GM23338 (cell line): Measurements from ENCODE around the gene PHOX2A. TPM values are rescaled to one million over a fixed set of nuclear protein-coding genes. Genes with fewer than 3 reads are reported as not detected.
"Not testable (repeated sequence)": the region's sequence is repeated elsewhere in the genome, so short reads cannot be mapped to it uniquely, and the experiment has no call there.

ENCODE experiments used
- ATAC-seq: fragments of 200-7000 bp; cut with Tn5 transposase; 3 replicates; pipeline ENCODE4 v1.9.1; 2020
- DNase-seq: peaks from one replicate; pipeline ENCODE4 v3.0.0-alpha.2; 2015; ENCODE audit warnings: low spot score
- H2AFZ ChIP-seq: fragments of 200-600 bp; sonication (generic); 2 replicates; pipeline ENCODE4 v1.8.0; 2016; ENCODE audit warnings: antibody characterized with exemption, mild to moderate bottlenecking, moderate library complexity
- H3F3A ChIP-seq: fragments of 200-600 bp; sonication (generic); replicated peaks from 2 replicates; pipeline ENCODE4 v1.8.0; 2017; ENCODE audit warnings: antibody characterized with exemption, mixed run types, low read depth
- H3K27ac ChIP-seq: fragments of 200-600 bp; sonication (generic); 2 replicates; pipeline ENCODE4 v1.6.1; 2016; ENCODE audit warnings: low read depth
- H3K27me3 ChIP-seq: fragments of 200-600 bp; sonication (generic); 2 replicates; pipeline ENCODE4 v1.8.0; 2016; ENCODE audit warnings: mild to moderate bottlenecking, mixed run types, moderate library complexity; ENCODE audit not compliant: insufficient read depth
- H3K36me3 ChIP-seq: fragments of 200-600 bp; sonication (generic); 2 replicates; pipeline ENCODE4 v1.8.0; 2016; ENCODE audit warnings: mild to moderate bottlenecking; ENCODE audit not compliant: insufficient read depth
- H3K4me1 ChIP-seq: fragments of 200-600 bp; sonication (generic); 2 replicates; pipeline ENCODE4 v1.8.0; 2016; ENCODE audit warnings: mild to moderate bottlenecking, moderate library complexity; ENCODE audit not compliant: insufficient read depth
- H3K4me2 ChIP-seq: fragments of 200-600 bp; sonication (generic); 2 replicates; pipeline ENCODE4 v1.7.1; 2017; ENCODE audit warnings: mixed run types
- H3K4me3 ChIP-seq: fragments of 200-600 bp; sonication (generic); 2 replicates; pipeline ENCODE4 v1.6.1; 2016; ENCODE audit warnings: mixed run types
- H3K79me2 ChIP-seq: fragments of 200-600 bp; sonication (generic); replicated peaks from 2 replicates; pipeline ENCODE4 v1.8.0; 2017; ENCODE audit warnings: mild to moderate bottlenecking; ENCODE audit not compliant: insufficient read depth
- H3K9me2 ChIP-seq: fragments of 200-600 bp; sonication (generic); 2 replicates; pipeline ENCODE4 v1.8.0; 2017; ENCODE audit not compliant: insufficient read depth
- H4K20me1 ChIP-seq: fragments of 200-600 bp; sonication (generic); replicated peaks from 2 replicates; pipeline ENCODE4 v1.8.0; 2017; ENCODE audit warnings: mild to moderate bottlenecking; ENCODE audit not compliant: insufficient read depth
- H3K27ac Mint-ChIP-seq: 2 replicates; pipeline ENCODE4 v1.8.0; 2020; ENCODE audit warnings: inconsistent platforms, mild to moderate bottlenecking, moderate library complexity, mixed read lengths
- H3K27me3 Mint-ChIP-seq: 3 replicates; pipeline ENCODE4 v1.8.0; 2022; ENCODE audit warnings: low read depth, mild to moderate bottlenecking, moderate library complexity, mixed read lengths, inconsistent platforms; ENCODE audit not compliant: insufficient read depth, poor library complexity
- H3K36me3 Mint-ChIP-seq: 3 replicates; pipeline ENCODE4 v1.8.0; 2021; ENCODE audit warnings: low read depth, mild to moderate bottlenecking, inconsistent platforms, moderate library complexity, mixed read lengths
- H3K4me1 Mint-ChIP-seq: 3 replicates; pipeline ENCODE4 v1.8.0; 2020; ENCODE audit warnings: mild to moderate bottlenecking, inconsistent platforms, mixed read lengths
- H3K4me3 Mint-ChIP-seq: 3 replicates; pipeline ENCODE4 v1.8.0; 2021; ENCODE audit warnings: moderate library complexity, mild to moderate bottlenecking, inconsistent platforms, mixed read lengths
- H3K9me3 Mint-ChIP-seq: 3 replicates; pipeline ENCODE4 v1.8.0; 2020; ENCODE audit warnings: moderate library complexity, mild to moderate bottlenecking, inconsistent platforms, mixed read lengths
- CREB1 ChIP-seq: fragments of 250-450 bp; sonication (Bioruptor Pico); IDR thresholded peaks from 2 replicates; pipeline ENCODE4 v1.5.0; 2020; ENCODE audit warnings: low read depth, mild to moderate bottlenecking, moderate library complexity
- NANOG ChIP-seq: IDR thresholded peaks from 2 replicates; pipeline ENCODE4 v1.6.1; 2016; ENCODE audit warnings: antibody characterized with exemption, borderline replicate concordance
- ZNF114 ChIP-seq: fragments of 250-450 bp; sonication (Bioruptor Pico); IDR thresholded peaks from 2 replicates; pipeline ENCODE4 v1.5.0; 2020; ENCODE audit warnings: mild to moderate bottlenecking, moderate library complexity
- polyA plus RNA-seq: library from polyadenylated mRNA; unstranded; fragments of >200 nt; fragmentation: Nextera tagmentation; extraction: Ambion mirVana; gene quantifications from 2 replicates; pipeline ENCODE4 v1.2.1, GENCODE V29; 2016
- total RNA-seq: library from RNA; depleted of rRNA; stranded (reverse); fragments of >200 nt; shearing (Covaris generic); gene quantifications from 2 replicates; pipeline ENCODE4 v1.2.3, GENCODE V29; 2014
- TF ChIP-seq, protein P1 (sequence below): fragments of 250-450 bp; sonication (Bioruptor Pico); IDR thresholded peaks from 2 replicates; pipeline ENCODE4 v1.5.0; 2020; ENCODE audit warnings: mild to moderate bottlenecking, moderate library complexity
- TF ChIP-seq, protein P2 (sequence below): IDR thresholded peaks from one replicate; pipeline ENCODE4 v1.6.1; 2018; ENCODE audit warnings: antibody characterized with exemption; ENCODE audit not compliant: unreplicated experiment
- TF ChIP-seq, protein P3 (sequence below): IDR thresholded peaks from 2 replicates; pipeline ENCODE4 v1.6.1; 2016; ENCODE audit warnings: antibody characterized with exemption
- TF ChIP-seq, protein P4 (sequence below), 2 experiments: fragments of 200-600 bp in 1 of 2; sonication (generic) in 1 of 2; conservative IDR thresholded peaks; 2 replicates each; pipeline versions ENCODE4 v1.5.1 to v1.6.1; 2016 to 2017; ENCODE audit warnings: antibody characterized with exemption in 2 of 2, low read depth in 2 of 2, mild to moderate bottlenecking in 2 of 2, moderate library complexity in 1 of 2

PHOX2A gene
- total and polyA plus RNA-seq, 2 experiments from 2014 or later, result 0.31 TPM; not detected in 1

DNA sequence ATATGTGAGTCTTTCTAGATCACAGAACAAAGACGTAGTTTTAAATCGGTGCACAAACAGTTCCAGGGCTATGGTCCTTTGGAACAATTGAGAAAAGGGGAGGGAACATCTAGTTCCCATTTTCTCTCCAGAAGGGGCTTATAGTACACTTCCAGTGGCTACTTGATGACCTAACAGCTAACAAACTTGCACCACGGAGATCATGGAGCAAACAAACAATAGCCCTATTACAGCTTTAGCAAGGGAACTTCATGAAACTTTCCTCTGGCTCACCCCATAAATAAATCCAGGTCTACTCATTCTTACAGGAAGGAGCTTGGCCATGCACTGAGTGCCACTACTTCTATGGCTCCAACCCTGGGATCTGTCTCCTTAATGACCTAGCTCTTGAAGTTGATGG is 35.7 kb downstream of the PHOX2A start (continued):
- TF ChIP-seq, protein P1, sequence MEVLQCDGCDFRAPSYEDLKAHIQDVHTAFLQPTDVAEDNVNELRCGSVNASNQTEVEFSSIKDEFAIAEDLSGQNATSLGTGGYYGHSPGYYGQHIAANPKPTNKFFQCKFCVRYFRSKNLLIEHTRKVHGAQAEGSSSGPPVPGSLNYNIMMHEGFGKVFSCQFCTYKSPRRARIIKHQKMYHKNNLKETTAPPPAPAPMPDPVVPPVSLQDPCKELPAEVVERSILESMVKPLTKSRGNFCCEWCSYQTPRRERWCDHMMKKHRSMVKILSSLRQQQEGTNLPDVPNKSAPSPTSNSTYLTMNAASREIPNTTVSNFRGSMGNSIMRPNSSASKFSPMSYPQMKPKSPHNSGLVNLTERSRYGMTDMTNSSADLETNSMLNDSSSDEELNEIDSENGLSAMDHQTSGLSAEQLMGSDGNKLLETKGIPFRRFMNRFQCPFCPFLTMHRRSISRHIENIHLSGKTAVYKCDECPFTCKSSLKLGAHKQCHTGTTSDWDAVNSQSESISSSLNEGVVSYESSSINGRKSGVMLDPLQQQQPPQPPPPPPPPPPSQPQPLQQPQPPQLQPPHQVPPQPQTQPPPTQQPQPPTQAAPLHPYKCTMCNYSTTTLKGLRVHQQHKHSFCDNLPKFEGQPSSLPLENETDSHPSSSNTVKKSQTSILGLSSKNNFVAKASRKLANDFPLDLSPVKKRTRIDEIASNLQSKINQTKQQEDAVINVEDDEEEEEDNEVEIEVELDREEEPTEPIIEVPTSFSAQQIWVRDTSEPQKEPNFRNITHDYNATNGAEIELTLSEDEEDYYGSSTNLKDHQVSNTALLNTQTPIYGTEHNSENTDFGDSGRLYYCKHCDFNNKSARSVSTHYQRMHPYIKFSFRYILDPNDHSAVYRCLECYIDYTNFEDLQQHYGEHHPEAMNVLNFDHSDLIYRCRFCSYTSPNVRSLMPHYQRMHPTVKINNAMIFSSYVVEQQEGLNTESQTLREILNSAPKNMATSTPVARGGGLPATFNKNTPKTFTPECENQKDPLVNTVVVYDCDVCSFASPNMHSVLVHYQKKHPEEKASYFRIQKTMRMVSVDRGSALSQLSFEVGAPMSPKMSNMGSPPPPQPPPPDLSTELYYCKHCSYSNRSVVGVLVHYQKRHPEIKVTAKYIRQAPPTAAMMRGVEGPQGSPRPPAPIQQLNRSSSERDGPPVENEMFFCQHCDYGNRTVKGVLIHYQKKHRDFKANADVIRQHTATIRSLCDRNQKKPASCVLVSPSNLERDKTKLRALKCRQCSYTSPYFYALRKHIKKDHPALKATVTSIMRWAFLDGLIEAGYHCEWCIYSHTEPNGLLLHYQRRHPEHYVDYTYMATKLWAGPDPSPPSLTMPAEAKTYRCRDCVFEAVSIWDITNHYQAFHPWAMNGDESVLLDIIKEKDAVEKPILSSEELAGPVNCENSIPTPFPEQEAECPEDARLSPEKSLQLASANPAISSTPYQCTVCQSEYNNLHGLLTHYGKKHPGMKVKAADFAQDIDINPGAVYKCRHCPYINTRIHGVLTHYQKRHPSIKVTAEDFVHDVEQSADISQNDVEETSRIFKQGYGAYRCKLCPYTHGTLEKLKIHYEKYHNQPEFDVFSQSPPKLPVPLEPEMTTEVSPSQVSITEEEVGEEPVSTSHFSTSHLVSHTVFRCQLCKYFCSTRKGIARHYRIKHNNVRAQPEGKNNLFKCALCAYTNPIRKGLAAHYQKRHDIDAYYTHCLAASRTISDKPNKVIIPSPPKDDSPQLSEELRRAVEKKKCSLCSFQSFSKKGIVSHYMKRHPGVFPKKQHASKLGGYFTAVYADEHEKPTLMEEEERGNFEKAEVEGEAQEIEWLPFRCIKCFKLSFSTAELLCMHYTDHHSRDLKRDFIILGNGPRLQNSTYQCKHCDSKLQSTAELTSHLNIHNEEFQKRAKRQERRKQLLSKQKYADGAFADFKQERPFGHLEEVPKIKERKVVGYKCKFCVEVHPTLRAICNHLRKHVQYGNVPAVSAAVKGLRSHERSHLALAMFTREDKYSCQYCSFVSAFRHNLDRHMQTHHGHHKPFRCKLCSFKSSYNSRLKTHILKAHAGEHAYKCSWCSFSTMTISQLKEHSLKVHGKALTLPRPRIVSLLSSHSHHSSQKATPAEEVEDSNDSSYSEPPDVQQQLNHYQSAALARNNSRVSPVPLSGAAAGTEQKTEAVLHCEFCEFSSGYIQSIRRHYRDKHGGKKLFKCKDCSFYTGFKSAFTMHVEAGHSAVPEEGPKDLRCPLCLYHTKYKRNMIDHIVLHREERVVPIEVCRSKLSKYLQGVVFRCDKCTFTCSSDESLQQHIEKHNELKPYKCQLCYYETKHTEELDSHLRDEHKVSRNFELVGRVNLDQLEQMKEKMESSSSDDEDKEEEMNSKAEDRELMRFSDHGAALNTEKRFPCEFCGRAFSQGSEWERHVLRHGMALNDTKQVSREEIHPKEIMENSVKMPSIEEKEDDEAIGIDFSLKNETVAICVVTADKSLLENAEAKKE (CRISPR knock-in tag), result no peak
- TF ChIP-seq NANOG (no peak), CREB1 (CRISPR knock-in tag) (no peak), ZNF114 (CRISPR knock-in tag) (no peak)
- TF ChIP-seq, protein P2, sequence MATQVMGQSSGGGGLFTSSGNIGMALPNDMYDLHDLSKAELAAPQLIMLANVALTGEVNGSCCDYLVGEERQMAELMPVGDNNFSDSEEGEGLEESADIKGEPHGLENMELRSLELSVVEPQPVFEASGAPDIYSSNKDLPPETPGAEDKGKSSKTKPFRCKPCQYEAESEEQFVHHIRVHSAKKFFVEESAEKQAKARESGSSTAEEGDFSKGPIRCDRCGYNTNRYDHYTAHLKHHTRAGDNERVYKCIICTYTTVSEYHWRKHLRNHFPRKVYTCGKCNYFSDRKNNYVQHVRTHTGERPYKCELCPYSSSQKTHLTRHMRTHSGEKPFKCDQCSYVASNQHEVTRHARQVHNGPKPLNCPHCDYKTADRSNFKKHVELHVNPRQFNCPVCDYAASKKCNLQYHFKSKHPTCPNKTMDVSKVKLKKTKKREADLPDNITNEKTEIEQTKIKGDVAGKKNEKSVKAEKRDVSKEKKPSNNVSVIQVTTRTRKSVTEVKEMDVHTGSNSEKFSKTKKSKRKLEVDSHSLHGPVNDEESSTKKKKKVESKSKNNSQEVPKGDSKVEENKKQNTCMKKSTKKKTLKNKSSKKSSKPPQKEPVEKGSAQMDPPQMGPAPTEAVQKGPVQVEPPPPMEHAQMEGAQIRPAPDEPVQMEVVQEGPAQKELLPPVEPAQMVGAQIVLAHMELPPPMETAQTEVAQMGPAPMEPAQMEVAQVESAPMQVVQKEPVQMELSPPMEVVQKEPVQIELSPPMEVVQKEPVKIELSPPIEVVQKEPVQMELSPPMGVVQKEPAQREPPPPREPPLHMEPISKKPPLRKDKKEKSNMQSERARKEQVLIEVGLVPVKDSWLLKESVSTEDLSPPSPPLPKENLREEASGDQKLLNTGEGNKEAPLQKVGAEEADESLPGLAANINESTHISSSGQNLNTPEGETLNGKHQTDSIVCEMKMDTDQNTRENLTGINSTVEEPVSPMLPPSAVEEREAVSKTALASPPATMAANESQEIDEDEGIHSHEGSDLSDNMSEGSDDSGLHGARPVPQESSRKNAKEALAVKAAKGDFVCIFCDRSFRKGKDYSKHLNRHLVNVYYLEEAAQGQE, result no peak
- TF ChIP-seq, protein P3, sequence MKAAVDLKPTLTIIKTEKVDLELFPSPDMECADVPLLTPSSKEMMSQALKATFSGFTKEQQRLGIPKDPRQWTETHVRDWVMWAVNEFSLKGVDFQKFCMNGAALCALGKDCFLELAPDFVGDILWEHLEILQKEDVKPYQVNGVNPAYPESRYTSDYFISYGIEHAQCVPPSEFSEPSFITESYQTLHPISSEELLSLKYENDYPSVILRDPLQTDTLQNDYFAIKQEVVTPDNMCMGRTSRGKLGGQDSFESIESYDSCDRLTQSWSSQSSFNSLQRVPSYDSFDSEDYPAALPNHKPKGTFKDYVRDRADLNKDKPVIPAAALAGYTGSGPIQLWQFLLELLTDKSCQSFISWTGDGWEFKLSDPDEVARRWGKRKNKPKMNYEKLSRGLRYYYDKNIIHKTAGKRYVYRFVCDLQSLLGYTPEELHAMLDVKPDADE, result no peak
- TF ChIP-seq, protein P4, sequence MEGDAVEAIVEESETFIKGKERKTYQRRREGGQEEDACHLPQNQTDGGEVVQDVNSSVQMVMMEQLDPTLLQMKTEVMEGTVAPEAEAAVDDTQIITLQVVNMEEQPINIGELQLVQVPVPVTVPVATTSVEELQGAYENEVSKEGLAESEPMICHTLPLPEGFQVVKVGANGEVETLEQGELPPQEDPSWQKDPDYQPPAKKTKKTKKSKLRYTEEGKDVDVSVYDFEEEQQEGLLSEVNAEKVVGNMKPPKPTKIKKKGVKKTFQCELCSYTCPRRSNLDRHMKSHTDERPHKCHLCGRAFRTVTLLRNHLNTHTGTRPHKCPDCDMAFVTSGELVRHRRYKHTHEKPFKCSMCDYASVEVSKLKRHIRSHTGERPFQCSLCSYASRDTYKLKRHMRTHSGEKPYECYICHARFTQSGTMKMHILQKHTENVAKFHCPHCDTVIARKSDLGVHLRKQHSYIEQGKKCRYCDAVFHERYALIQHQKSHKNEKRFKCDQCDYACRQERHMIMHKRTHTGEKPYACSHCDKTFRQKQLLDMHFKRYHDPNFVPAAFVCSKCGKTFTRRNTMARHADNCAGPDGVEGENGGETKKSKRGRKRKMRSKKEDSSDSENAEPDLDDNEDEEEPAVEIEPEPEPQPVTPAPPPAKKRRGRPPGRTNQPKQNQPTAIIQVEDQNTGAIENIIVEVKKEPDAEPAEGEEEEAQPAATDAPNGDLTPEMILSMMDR (conservative IDR thresholded peaks at IDR 0.05; ENCODE audit: low read depth in 2 of 2), result no peak

DNA sequence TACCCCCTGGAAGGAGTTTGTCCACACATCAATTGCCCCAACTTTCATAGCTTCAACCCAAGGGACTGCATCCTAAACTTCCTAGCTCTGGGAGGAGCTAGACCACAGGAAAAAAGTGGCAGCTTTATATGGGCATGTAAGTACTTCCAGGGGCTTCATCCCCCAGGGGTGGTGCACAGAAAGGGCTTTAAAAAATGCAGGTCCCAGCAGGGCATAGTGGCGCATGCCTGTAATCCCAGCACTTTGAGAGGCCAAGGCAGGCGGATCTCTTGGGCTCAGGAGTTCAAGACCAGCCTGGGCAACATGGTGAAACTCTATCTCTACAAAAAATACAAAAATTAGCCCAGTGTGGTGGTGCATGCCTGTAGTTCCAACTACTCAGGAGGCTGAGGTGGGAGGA is 37.2 kb downstream of the PHOX2A start:
- H3F3A ChIP-seq, H3K9me2 ChIP-seq, H2AFZ ChIP-seq, H3K9me3 Mint-ChIP-seq, H3K27ac Mint-ChIP-seq, H3K36me3 ChIP-seq, H3K4me1 Mint-ChIP-seq, H3K4me3 Mint-ChIP-seq, H3K4me3 ChIP-seq, H3K27me3 Mint-ChIP-seq, H3K79me2 ChIP-seq, H3K27ac ChIP-seq, H4K20me1 ChIP-seq, DNase-seq, H3K27me3 ChIP-seq, H3K4me2 ChIP-seq, H3K4me1 ChIP-seq, H3K36me3 Mint-ChIP-seq: not testable (repeated sequence)
- ATAC-seq, result peak; percentile 23; the same call in 1 of the 3 replicates
